Smooth muscle cell of the brain vasculature (primary cell): ENCODE measurements around the gene PSMD8.
A peak's percentile ranks its signal among the peaks of the same experiment; 100 is the strongest.
"Not testable (repeated sequence)": the region's sequence is repeated elsewhere in the genome, so short reads cannot be mapped to it uniquely, and the experiment has no call there.

Source experiments
- DNase-seq: peaks from one replicate; pipeline ENCODE4 v3.0.0-alpha.2; 2012; ENCODE audit warnings: low read depth, low spot score

The PSMD8 gene

GRCh38 chr19:38374332-38375097 lies at the start of gene PSMD8:
Gene PSMD8 (plus strand): TSS chr19:38374571. CDS start chr19:38374602, 31 bp downstream.
- DNase-seq, result peak; percentile 98

GRCh38 chr19:38326591-38326990 lies 47.8 kb upstream of the PSMD8 start:
- no peak for DNase-seq

- no peak for DNase-seq
Measured at GRCh38 chr19:38329651-38330050, 44.7 kb upstream of the PSMD8 start.

GRCh38 chr19:38331728-38332127 lies 42.6 kb upstream of the PSMD8 start:
- DNase-seq, result no peak

- DNase-seq, result no peak
Measured at GRCh38 chr19:38333245-38333644, 41.1 kb upstream of the PSMD8 start.

GRCh38 chr19:38335949-38336637 lies 38.3 kb upstream of the PSMD8 start:
- DNase-seq, result peak; percentile 82

GRCh38 chr19:38336638-38337359 lies 37.6 kb upstream of the PSMD8 start:
- peak; percentile 62 for DNase-seq

- no peak for DNase-seq
Measured at GRCh38 chr19:38337360-38337653, 37.1 kb upstream of the PSMD8 start.

GRCh38 chr19:38339011-38339410 lies 35.4 kb upstream of the PSMD8 start:
- not testable (repeated sequence) for DNase-seq

- DNase-seq, result no peak
Measured at GRCh38 chr19:38340927-38341326, 33.4 kb upstream of the PSMD8 start.

GRCh38 chr19:38346837-38347236 lies 27.5 kb upstream of the PSMD8 start:
- DNase-seq, result no peak

GRCh38 chr19:38350883-38351282 lies 23.5 kb upstream of the PSMD8 start:
- no peak for DNase-seq

- no peak for DNase-seq
Measured at GRCh38 chr19:38351865-38352395, 22.4 kb upstream of the PSMD8 start.

- no peak for DNase-seq
Measured at GRCh38 chr19:38352611-38353010, 21.8 kb upstream of the PSMD8 start.

GRCh38 chr19:38355728-38356725 lies 18.3 kb upstream of the PSMD8 start:
- no peak for DNase-seq

GRCh38 chr19:38358071-38358470 lies 16.3 kb upstream of the PSMD8 start:
- DNase-seq, result no peak

GRCh38 chr19:38359242-38360021 lies 14.9 kb upstream of the PSMD8 start:
- DNase-seq, result no peak

GRCh38 chr19:38360351-38360750 lies 14.0 kb upstream of the PSMD8 start:
- no peak for DNase-seq

GRCh38 chr19:38360839-38361631 lies 13.3 kb upstream of the PSMD8 start:
- DNase-seq, result no peak
